NCI-H446 treated with DMSO at 0.1 percent for 48 hours (cell line): ENCODE measurements around the gene CCNQ.
A peak's percentile ranks its signal among the peaks of the same experiment; 100 is the strongest.

ENCODE experiments used
- DNase-seq: peaks from one replicate; lab custom pipeline; 2025; lab: John Stamatoyannopoulos, UW

The CCNQ gene

GRCh38 chrX:153637121-153638040 is 38.4 kb upstream of the CCNQ start:
- DNase-seq, result no peak

- no peak for DNase-seq
These were observed 37.8 kb upstream of the CCNQ start for GRCh38 chrX:153636716-153637115.

- peak; percentile 37 for DNase-seq
These were observed 37.1 kb upstream of the CCNQ start for GRCh38 chrX:153635788-153636668.

DNA sequence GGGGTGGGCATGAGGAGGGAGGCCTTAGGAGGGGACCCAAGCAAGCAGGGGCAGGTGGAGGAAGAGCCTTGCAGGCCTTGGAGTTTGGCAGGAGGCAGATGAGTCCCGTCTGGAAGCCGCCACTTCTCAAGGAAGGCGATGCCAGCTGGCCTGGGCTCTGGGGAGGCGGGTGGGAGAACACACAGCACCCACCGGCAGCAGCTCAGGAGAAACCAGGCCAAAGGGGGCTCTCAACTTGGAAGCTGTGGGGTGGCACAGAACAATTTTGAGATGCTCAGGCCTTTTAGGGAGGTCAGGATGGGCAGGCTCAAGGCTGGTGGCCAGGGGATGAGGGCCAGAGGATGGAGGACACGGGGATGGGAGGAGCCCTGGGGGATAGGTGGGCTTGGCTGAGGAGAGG is 36.4 kb upstream of the CCNQ start:
- DNase-seq, result no peak

DNA sequence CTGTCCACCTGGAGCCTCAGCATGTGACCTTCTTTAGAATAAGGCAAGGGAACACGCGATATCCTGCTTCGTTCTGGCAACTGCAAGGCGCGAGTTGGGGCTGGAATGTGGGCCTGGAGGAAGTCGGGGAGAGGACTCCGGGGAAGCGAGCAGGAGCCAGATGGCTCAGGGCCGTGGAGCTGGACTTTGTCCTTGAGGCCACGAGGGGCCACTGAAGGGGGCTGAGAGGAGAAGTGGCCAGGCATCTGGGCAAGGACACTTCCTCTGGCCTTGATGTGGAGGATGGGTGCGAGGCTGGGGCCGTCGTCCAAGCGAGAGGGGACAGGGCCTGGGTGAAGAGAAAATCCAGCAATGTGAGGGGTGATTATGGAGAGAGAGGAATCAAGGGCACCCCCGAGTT is 35.9 kb upstream of the CCNQ start:
- no peak for DNase-seq

DNA sequence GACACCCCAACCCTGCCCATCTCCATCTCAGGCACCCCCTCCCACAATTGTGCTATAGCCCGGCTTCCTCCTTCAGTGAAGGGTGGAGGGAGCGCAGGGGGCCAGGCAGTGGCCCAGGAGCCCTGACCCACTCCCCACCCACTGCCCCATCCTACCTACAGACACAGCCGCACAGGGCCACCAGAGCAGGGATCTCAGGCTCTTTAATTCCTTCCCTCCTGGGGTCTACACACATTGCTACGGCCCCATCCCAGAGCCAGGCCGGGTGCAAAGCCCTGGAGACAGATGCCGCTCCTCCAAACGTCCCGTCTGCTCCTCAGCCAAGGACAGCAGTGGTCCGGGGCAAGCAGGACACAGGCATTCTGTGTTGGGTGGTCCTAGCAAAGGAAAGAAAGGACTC is 35.3 kb upstream of the CCNQ start:
- DNase-seq, result no peak

DNA sequence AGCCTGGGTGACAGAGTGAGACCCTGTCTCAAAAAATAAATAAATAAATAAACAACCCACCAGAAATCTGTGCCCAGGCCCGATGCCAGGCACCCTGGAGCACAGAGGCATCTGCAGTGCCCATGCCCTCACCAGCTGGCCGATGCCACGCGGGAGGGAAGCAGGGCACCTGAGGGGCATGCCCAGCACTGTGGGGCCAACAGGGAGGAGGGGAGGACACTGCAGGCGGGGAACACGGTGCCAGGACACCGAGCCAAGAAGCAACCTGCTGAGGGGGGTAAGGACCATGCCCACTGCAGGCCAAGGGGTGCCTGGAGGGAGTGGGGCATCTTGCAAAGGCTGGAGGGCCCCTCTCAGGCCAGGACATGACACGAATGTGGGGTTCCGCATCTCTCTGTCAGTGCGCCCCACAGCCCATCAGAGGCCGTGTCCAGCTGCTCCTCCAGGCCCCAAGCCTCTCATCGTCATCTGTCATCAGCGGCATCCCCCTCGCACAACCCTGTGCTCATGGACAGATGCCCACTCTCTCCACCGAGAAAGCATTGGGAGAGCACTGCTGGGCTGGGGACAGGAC is 34.8 kb upstream of the CCNQ start:
- DNase-seq, result no peak

DNA sequence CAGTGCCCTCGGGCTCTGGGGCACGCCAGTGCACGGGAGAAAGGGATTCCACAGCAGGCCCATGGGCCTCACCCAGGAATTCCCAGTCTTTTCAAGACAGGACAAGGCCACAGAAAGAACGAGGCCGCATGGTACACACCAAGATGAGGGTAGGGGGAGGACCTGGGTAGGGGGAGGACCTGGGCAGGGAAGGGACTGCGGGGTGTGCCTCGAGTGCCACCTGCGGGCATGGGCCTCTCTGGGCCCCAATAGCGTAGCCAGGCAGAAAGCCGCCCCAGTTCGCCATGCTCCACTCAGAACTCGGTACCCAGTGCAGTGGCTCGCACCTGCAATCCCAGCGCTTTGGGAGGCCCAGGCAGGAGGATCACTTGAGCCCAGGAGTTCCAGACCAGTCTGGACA is 34.1 kb upstream of the CCNQ start:
- no peak for DNase-seq

DNA sequence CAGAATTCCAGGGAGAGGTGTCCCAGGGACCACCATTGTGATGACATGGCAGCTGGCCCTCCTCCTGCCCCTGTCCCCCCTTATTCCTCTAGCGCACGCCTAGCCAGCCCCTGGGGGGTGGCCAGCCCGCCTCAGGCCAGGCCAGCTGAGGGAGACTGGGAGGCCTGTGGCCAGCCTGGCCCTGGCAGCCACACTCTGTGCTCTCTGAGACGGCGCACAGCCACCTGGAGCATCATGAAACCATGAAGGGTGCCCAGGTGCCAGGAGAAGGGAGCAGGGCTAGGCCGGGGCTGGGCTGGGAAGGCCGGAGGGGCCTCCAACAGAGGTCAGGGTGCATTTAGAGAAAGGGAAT is 33.6 kb upstream of the CCNQ start:
- no peak for DNase-seq

DNA sequence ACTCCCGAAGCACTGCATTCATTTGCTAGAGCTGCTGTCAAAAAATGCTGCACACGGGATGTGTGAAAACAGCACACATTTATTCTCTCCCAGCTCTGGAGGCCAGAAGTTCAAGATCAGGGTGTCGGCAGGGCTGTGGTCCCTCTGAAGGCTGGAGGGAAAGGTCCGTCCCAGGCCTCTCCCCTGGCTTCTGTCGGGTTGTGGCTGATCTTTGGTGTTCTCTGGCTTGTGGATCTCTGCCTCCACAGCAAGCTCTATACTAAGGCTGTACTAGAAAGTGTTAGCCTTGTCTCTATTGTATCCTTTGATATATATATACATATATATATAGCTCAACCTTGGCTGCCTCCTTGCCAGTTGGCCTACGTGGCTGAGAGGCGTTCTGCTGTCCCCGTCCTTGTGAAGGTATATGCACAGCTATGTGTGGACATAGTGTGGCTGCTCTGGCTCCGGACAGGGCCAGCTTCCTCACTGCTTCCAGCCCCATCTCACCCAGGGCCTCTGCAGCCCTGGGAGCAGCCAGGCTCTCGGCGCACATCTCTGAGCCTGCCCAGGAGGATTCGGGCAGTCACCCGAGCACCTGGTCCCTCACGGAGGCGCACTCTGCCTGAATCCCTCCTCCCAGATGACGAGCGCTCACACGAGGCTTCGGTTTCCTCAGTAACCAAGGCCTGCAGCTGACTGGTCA is 33.1 kb upstream of the CCNQ start:
- DNase-seq, result no peak

DNA sequence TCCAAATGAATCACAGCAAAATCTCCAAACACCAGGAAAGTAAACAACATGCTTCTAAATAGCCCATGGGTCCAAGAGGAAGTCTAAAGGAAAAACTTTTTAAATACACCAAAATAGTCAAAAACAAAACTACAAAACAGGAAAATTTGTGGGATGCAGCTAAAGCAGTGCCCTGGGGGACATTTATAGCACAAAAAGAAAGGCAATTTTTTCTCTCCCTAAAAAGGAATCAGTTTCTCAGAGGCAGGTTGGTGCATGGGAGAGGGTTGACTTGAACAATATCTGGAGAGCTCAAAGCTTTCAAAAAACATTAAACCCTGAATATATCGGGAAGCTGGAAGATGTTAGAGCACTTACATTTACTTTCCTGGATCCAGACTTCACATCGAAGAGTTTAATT is 32.4 kb upstream of the CCNQ start:
- no peak for DNase-seq

DNA sequence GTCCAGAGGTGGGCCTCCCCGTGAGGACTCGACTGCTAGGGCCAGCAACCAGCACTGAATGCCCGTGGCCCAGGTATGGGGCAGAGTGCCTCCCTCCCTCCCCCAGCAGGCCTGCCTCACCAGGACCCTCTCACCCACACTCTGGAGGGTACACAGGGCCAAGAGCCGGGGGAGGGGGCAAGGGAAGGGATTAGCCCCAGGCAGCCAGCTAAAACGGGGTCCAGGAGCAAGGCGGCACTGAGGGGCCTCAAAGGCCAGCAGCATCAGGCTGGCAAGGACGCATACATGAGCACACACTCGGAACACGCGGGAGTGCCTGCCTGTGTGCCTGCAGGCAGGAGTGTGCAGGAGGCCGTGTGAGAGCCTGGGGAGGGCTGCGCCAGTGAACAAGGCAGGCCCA is 29.7 kb upstream of the CCNQ start:
- no peak for DNase-seq

GRCh38 chrX:153628129-153628528 is 29.2 kb upstream of the CCNQ start:
- DNase-seq, result no peak

DNA sequence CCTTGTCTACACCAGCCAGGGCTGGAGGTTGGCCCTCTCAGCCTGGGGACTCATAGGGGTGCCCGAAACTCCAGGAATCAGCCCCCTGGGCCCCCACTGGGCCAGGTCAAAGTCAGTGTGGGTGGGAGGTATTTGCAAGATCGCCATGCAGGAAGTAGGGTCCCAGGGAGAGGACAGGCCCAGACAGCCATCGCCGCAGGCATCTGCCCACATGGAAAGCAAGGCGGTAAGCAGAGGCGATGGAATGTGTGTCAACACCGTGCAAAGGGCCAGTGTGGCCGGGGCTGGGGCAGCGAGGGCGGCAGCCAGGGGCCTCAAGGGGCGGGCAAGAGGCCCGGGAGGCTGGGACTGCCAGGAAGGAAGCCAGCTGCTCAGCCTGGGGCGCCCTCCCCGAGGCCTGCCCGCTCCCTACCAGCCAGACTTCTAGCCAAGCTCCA is 28.8 kb upstream of the CCNQ start:
- no peak for DNase-seq

- DNase-seq, result no peak
These were observed 28.1 kb upstream of the CCNQ start for GRCh38 chrX:153626863-153627674.

DNA sequence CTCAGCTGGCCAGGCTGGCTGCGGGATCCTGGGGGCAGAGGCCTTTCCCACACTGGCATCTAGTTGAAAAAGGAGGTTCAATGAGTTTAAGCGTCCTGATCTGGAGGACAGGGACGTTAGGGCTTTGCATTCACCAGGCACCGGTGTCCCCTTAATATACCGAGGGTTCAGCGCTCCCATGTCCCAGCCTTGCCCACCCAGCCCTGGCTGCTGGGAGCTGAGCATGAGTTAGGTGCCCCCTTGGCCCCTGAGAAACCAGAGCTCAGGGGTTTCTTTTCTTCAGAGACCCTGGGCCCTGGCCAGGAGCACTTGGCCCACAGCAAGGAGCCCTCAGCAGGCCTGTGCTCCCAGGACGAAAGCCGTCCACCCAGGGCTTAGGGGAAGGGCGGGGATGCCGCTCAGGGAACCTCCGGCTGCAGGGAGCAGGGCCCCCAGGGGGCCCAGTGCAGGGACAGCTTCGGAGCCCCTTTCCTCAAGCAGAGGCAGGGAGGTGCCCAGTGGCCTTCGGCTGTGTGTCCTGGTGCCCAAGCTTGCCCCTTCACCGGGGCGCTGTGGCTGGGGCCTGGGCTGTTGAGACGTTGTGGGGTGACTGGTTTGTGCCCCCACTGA is 27.2 kb upstream of the CCNQ start:
- DNase-seq, result no peak

DNA sequence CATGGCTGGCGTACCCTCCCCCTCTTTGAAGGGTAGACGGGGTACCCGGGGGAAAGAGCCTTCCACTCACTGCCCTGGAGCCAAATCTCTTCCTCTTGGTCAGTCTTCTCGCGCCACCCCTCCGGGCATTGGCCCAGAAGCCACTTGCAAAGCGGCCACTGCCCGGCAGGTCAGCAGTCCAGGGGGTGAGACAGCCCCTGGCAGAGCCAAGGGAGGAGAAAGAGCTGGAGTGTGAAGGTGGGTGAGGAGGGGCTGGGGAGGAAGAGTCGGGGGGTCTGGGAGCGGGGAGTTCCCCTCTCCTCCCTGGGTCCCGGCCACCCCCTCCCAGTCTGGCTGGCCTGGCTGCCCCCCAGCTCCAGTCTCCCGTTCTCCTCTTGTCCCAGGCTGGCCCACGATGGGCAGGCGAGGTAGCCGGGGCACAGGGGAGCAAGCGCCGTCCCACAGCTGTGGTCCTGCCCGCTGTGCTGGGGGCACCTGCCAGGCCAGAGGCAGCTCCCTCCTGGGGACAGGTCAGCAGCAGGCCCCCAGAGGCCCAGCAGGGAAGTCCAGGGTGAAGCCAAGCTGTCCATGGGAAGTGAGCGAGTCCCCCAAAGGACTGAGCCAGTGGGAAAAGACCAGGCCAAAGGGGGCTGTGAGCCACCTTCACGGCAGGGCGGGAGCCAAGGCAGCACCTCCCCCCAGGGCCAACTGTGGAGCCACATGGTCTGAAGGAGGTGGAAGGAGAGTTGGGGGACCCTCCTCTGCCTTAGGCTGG is 26.5 kb upstream of the CCNQ start:
- no peak for DNase-seq

GRCh38 chrX:153624196-153625091 is 25.5 kb upstream of the CCNQ start:
- DNase-seq, result no peak
